B cell (primary cell): ENCODE results near the gene SLC12A3. TPM values are rescaled to one million over a fixed set of nuclear protein-coding genes. Genes with fewer than 3 reads are reported as not detected.
A peak's percentile ranks its signal among the peaks of the same experiment; 100 is the strongest.

ENCODE experiments used
- ATAC-seq: fragments of 200-7000 bp; cut with Tn5 transposase; one replicate; pipeline ENCODE4 v1.10.0; 2021; ENCODE audit warnings: low read depth, mild to moderate bottlenecking, moderate number of reproducible peaks, moderate library complexity
- CTCF ChIA-PET: fragments of 350-600 bp; sonication (Branson Sonifier 250); formaldehyde crosslinking; loops from one replicate; lab custom pipeline; 2021; ENCODE audit warnings: antibody characterized with exemption, inconsistent platforms; lab: Charles Lee
- POLR2A ChIA-PET: fragments of 350-600 bp; sonication (Branson Sonifier 250); formaldehyde crosslinking; loops from one replicate; lab custom pipeline; 2021; ENCODE audit warnings: antibody characterized with exemption; lab: Charles Lee
- DNase-seq: peaks from one replicate; pipeline ENCODE4 v3.0.0; 2013
- H2AFZ ChIP-seq: 2 replicates; pipeline ENCODE4 v1.6.1; 2012; ENCODE audit warnings: mild to moderate bottlenecking, low read depth, low read length; ENCODE audit not compliant: insufficient read depth, poor library complexity, severe bottlenecking
- H3K27ac ChIP-seq, 2 donors: 1 replicate in 1 of 2; 2 replicates in 1 of 2; pipeline ENCODE4 v1.5.1; 2012 to 2013; ENCODE audit warnings: low read length in 2 of 2, mild to moderate bottlenecking in 2 of 2, moderate library complexity in 1 of 2
- H3K27me3 ChIP-seq, 4 experiments: fragments of 200-600 bp in 1 of 4; sonication (generic) in 1 of 4; replicated peaks in 1 of 4; 1 replicate in 2 of 4; 2 replicates in 2 of 4; pipeline versions ENCODE4 v1.6.1 to v1.7.0; 2013 to 2016; ENCODE audit warnings: low read length in 3 of 4, mild to moderate bottlenecking in 2 of 4, mixed read lengths in 1 of 4, moderate library complexity in 1 of 4; ENCODE audit not compliant: insufficient read depth in 4 of 4, control insufficient read depth in 3 of 4; ENCODE audit errors: control extremely low read depth in 1 of 4
- H3K36me3 ChIP-seq, 2 experiments: replicated peaks in 1 of 2; 1 replicate in 1 of 2; 2 replicates in 1 of 2; pipeline versions ENCODE4 v1.6.1 to v1.7.1; 2013; ENCODE audit warnings: low read length in 1 of 2; ENCODE audit not compliant: insufficient read depth in 2 of 2, control insufficient read depth in 1 of 2; ENCODE audit errors: control extremely low read depth in 1 of 2, extremely low read depth in 1 of 2
- H3K4me1 ChIP-seq, 2 donors: fragments of 200-600 bp in 1 of 2; sonication (generic) in 1 of 2; 1 replicate in 1 of 2; 2 replicates in 1 of 2; pipeline versions ENCODE4 v1.5.1 to v1.6.1; 2013 to 2017; ENCODE audit warnings: low read length in 2 of 2; ENCODE audit not compliant: control insufficient read depth in 2 of 2, insufficient read depth in 2 of 2
- H3K4me2 ChIP-seq: replicated peaks from 2 replicates; pipeline ENCODE3; 2012; ENCODE audit warnings: mild to moderate bottlenecking, low read depth, low read length; ENCODE audit not compliant: poor library complexity, severe bottlenecking
- H3K4me3 ChIP-seq, 5 experiments: fragments of 200-600 bp in 1 of 5; sonication (generic) in 1 of 5; 1 replicate in 3 of 5; 2 replicates in 2 of 5; pipeline versions ENCODE4 v1.5.1 to v1.7.0; 2011 to 2016; ENCODE audit warnings: low read length in 4 of 5, mild to moderate bottlenecking in 4 of 5, low read depth in 2 of 5, control low read depth in 1 of 5, moderate library complexity in 1 of 5; ENCODE audit not compliant: insufficient read depth in 1 of 5; ENCODE audit errors: control extremely low read depth in 1 of 5, extremely low read depth in 1 of 5
- H3K79me2 ChIP-seq: fragments of 200-600 bp; sonication (generic); one replicate; pipeline ENCODE4 v1.6.0; 2016; ENCODE audit warnings: low read length; ENCODE audit not compliant: control insufficient read depth, insufficient read depth
- H3K9ac ChIP-seq: fragments of 200-600 bp; sonication (generic); 2 replicates; pipeline ENCODE4 v1.6.1; 2017; ENCODE audit warnings: mild to moderate bottlenecking, low read length, moderate library complexity
- H3K9me3 ChIP-seq, 3 donors: one replicate each; pipeline versions ENCODE4 v1.6.1 to v1.7.1; 2013; ENCODE audit warnings: low read length in 2 of 3; ENCODE audit not compliant: control insufficient read depth in 2 of 3, insufficient read depth in 1 of 3; ENCODE audit errors: control extremely low read depth in 1 of 3
- H4K20me1 ChIP-seq: 2 replicates; pipeline ENCODE4 v1.6.0; 2012; ENCODE audit warnings: mild to moderate bottlenecking, low read length; ENCODE audit not compliant: insufficient read depth, control insufficient read depth, poor library complexity, severe bottlenecking
- H3K27ac Mint-ChIP-seq: one replicate; pipeline ENCODE4 v1.8.0; 2021; ENCODE audit warnings: mixed read lengths
- H3K27me3 Mint-ChIP-seq: one replicate; pipeline ENCODE4 v1.8.0; 2021; ENCODE audit warnings: mixed read lengths
- H3K4me1 Mint-ChIP-seq: one replicate; pipeline ENCODE4 v1.8.0; 2021; ENCODE audit warnings: mixed read lengths
- H3K4me3 Mint-ChIP-seq: one replicate; pipeline ENCODE4 v1.8.0; 2021; ENCODE audit warnings: mixed read lengths
- H3K9me3 Mint-ChIP-seq: one replicate; pipeline ENCODE4 v1.8.0; 2022; ENCODE audit warnings: mixed read lengths; ENCODE audit not compliant: insufficient read depth
- EZH2 ChIP-seq: IDR thresholded peaks from 2 replicates; pipeline ENCODE4 v1.6.1; 2012; ENCODE audit warnings: borderline replicate concordance, low read depth, mild to moderate bottlenecking, moderate library complexity, low read length; ENCODE audit not compliant: insufficient read depth, poor library complexity, severe bottlenecking
- WGBS: methylation state at CpG from one replicate; pipeline ENCODE4 v1.1.5; 2013; ENCODE audit warnings: missing lambda C conversion rate; ENCODE audit not compliant: insufficient coverage; 5-methylcytosine and 5-hydroxymethylcytosine counted together
- intact Hi-C: fragments of 100-400 bp; cut with micrococcal nuclease; formaldehyde crosslinking; loops from one replicate; pipeline ENCODE4 v1.10.0; 2022
- polyA plus RNA-seq: library from polyadenylated mRNA; depleted of rRNA; stranded (reverse); fragments of >200 nt; gene quantifications from 2 replicates; pipeline ENCODE4 v1.2.3, GENCODE V29; 2012
- total RNA-seq, 2 donors: library from RNA; stranded (reverse); fragments of 120-200 nt in 1 of 2; gene quantifications; 1 replicate in 1 of 2; 2 replicates in 1 of 2; pipeline versions ENCODE4 v1.2.3 to v1.2.4, GENCODE V29; 2013 to 2022
- TF ChIP-seq, protein P1 (sequence below): fragments of 200-600 bp; IDR thresholded peaks from one replicate; pipeline ENCODE4 v1.8.0; 2022; ENCODE audit warnings: antibody characterized with exemption, mild to moderate bottlenecking

The SLC12A3 gene
- total and polyA plus RNA-seq, 2 donors (not counting 1 experiment from before 2014, with no cell fraction given), result 1.3 to 4.9 TPM

- Mint-ChIP-seq H3K27me3 (no peaks in the 10 kb centered on the region), H3K9me3 (no peaks in the 10 kb centered on the region), H3K4me1 (peaks cover 49% of the 10 kb centered on the region), H3K4me3 (peak overlapping the region; percentile 92), H3K27ac (peak overlapping the region; percentile 96)
- Histone ChIP-seq H3K9ac (peak overlapping the region; percentile 91), H3K36me3 (peaks cover 11 to 28% of the 10 kb centered on the region in 2 experiments), H3K27me3 (no peaks in the 10 kb centered on the region), H3K27ac (peak overlapping the region; percentile 98 to 99), H3K4me1 (peaks cover 59 to 61% of the 10 kb centered on the region in 2 donors), H4K20me1 (peaks cover 43% of the 10 kb centered on the region), H3K4me3 (peak overlapping the region in 4 of 5 experiments; percentile 88 to 98 (median 96)), H3K79me2 (peaks cover 47% of the 10 kb centered on the region), H3K9me3 (no peaks in the 10 kb centered on the region), H3K4me2 (peak overlapping the region; percentile 79), H2AFZ (peak overlapping the region; percentile 66)
- TF ChIP-seq, protein P1, sequence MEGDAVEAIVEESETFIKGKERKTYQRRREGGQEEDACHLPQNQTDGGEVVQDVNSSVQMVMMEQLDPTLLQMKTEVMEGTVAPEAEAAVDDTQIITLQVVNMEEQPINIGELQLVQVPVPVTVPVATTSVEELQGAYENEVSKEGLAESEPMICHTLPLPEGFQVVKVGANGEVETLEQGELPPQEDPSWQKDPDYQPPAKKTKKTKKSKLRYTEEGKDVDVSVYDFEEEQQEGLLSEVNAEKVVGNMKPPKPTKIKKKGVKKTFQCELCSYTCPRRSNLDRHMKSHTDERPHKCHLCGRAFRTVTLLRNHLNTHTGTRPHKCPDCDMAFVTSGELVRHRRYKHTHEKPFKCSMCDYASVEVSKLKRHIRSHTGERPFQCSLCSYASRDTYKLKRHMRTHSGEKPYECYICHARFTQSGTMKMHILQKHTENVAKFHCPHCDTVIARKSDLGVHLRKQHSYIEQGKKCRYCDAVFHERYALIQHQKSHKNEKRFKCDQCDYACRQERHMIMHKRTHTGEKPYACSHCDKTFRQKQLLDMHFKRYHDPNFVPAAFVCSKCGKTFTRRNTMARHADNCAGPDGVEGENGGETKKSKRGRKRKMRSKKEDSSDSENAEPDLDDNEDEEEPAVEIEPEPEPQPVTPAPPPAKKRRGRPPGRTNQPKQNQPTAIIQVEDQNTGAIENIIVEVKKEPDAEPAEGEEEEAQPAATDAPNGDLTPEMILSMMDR, result no peak
- no peak for TF ChIP-seq EZH2
- intact Hi-C loops, result loop anchor here (1.0 to 10.0 kb wide), 6 partner anchors 14 to 504 kb away; partner anchors contain the start of genes AMFR and ARL2BP
- ATAC-seq (peak; percentile 59), DNase-seq (peak; percentile 100)
- WGBS, result 3% methylated on average over 19 of the region's 25 CpGs
- POLR2A ChIA-PET, result interaction anchor here (0.6 to 7.7 kb wide), 14 partner anchors 10 to 114 kb away, joined by 3 to 108 read pairs (median 8); partner anchors contain the start of gene NLRC5
- CTCF ChIA-PET, result interaction anchor here (0.7 to 10.8 kb wide), 12 partner anchors 10 to 110 kb away, joined by 3 to 140 read pairs (median 6); partner anchors contain the start of gene SLC12A3
Observed at GRCh38 chr16:56931271-56931891, 66.4 kb downstream of the SLC12A3 start.
